Activated naive CD8-positive, alpha-beta T cell treated with anti-CD3 and anti-CD28 coated beads, Interleukin-2, amount 50 U/mL, for 24 hours (primary cell): ENCODE results near the gene KRTAP1-5.

Experiments used
- ATAC-seq: fragments of 150-1000 bp; cut with Tn5 transposase; one replicate; pipeline ENCODE4 v1.10.0; 2021
- DNase-seq: peaks from one replicate; pipeline ENCODE4 v3.0.0; 2021
- H3K27ac Mint-ChIP-seq: one replicate; pipeline ENCODE4 v1.8.0; 2021; ENCODE audit warnings: mild to moderate bottlenecking, mixed read lengths
- H3K27me3 Mint-ChIP-seq: one replicate; pipeline ENCODE4 v1.8.0; 2021; ENCODE audit warnings: mixed read lengths
- H3K36me3 Mint-ChIP-seq: one replicate; pipeline ENCODE4 v1.8.0; 2021; ENCODE audit warnings: low read depth, mixed read lengths
- H3K4me1 Mint-ChIP-seq: one replicate; pipeline ENCODE4 v1.8.0; 2021; ENCODE audit warnings: mixed read lengths
- H3K4me3 Mint-ChIP-seq: one replicate; pipeline ENCODE4 v1.8.0; 2021; ENCODE audit warnings: mild to moderate bottlenecking, moderate library complexity, mixed read lengths
- H3K9me3 Mint-ChIP-seq: one replicate; pipeline ENCODE4 v1.8.0; 2021; ENCODE audit warnings: mixed read lengths

The KRTAP1-5 gene

DNA sequence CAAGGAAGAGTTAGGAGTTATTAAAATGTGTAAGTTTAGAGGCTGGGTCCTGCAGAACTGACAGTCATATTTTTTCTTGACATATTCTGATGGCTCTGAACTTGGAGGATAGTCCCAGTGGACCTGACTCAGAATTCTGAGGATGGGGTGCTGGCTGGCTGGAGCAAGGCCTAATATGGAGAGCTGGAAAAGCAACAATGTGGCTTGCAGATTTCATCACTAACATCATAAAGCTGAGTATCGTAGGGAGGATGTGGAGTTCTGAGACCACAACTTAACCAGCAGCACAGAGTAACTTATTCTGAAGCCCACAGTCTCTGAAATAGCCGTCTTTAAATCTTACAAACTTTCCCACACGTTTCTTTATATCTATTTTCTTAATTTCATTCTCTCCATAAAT lies 2.3 kb downstream of the KRTAP1-5 start:
- H3K27me3 Mint-ChIP-seq, result peaks cover 14% of the 10 kb centered on the region
- no peaks in the 10 kb centered on the region for H3K36me3 Mint-ChIP-seq

DNA sequence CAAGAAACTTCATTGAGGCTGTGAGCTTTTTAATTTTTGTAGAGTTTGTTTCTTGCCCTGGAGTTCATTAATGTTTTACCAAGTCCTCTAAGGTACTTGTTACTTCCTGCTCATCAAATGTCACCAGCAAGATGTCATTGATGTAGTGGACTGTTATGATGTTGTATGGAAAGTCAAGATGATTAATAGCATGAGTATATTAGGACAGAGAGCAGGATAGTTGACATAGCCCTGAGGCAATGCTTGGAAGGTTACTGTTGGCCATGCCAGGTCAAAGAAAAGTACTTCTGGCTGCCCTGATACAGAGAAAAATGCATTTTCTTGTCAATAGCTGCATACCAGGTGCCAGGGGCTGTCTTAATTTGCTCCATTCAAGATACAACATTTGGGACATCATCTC lies 6.7 kb downstream of the KRTAP1-5 start:
- peaks cover 1% of the 10 kb centered on the region for H3K27me3 Mint-ChIP-seq
- no peaks in the 10 kb centered on the region for H3K4me1 Mint-ChIP-seq
- ATAC-seq, result no peak
- H3K4me3 Mint-ChIP-seq, result no peak overlapping the region
- no peak overlapping the region for H3K27ac Mint-ChIP-seq
- no peak for DNase-seq
- H3K9me3 Mint-ChIP-seq, result no peaks in the 10 kb centered on the region
- H3K36me3 Mint-ChIP-seq, result no peaks in the 10 kb centered on the region

More for the DNA sequence above, 2.3 kb downstream of the KRTAP1-5 start:
- H3K4me3 Mint-ChIP-seq, result no peak overlapping the region
- ATAC-seq, result no peak
- no peak overlapping the region for H3K27ac Mint-ChIP-seq
- DNase-seq, result no peak
- no peaks in the 10 kb centered on the region for H3K9me3 Mint-ChIP-seq
- H3K4me1 Mint-ChIP-seq, result no peaks in the 10 kb centered on the region

DNA sequence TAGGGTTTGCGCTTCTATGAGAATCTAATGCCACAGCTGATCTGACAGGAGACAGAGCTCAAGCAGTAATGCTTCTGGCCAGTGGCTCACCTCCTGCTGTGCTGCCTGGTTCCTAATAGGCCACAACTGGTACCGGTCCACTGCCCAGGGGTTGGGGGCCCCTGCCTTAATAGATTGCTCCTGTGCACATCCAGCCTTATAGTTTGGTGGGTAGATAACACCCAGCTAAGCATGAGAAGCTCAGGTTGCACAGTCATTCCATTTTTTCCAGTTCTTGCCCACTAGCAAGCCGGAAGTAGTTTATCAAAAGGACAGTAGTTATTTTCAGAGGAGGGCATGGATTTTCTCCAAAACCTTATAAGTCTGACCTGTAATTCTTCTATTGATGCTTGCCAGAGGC lies 7.6 kb downstream of the KRTAP1-5 start:
- Mint-ChIP-seq H3K4me1 (no peaks in the 10 kb centered on the region), H3K9me3 (no peaks in the 10 kb centered on the region)

DNA sequence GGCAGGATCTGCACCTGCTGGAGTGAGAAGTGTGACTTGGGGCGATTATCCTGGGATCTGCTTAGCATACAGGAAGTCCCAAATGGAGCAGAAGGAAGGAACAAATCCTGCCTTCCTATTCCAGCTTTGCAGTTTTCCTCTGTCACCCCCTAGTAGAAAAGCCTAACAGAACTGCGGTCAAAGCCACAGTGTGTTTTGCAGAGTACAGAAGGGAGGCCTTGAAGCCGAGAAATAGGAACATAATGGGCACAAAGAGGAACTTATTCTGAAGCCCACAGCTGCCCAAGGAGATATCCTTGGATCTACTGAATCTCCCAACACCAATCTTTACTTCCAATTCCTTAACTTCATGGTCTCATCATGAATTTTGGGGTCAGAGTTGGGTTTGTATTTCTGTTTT lies 8.5 kb downstream of the KRTAP1-5 start:
- H3K9me3 Mint-ChIP-seq, result no peaks in the 10 kb centered on the region
- DNase-seq, result no peak
- H3K4me3 Mint-ChIP-seq, result no peak overlapping the region
- ATAC-seq, result no peak
- H3K27me3 Mint-ChIP-seq, result peaks cover 1% of the 10 kb centered on the region
- H3K27ac Mint-ChIP-seq, result no peak overlapping the region
- no peaks in the 10 kb centered on the region for H3K4me1 Mint-ChIP-seq
- no peaks in the 10 kb centered on the region for H3K36me3 Mint-ChIP-seq

More for the DNA sequence above, 7.6 kb downstream of the KRTAP1-5 start:
- H3K4me3 Mint-ChIP-seq, result no peak overlapping the region
- ATAC-seq (no peak), DNase-seq (no peak)
- H3K27ac Mint-ChIP-seq, result no peak overlapping the region
- no peaks in the 10 kb centered on the region for H3K36me3 Mint-ChIP-seq
- H3K27me3 Mint-ChIP-seq, result peaks cover 1% of the 10 kb centered on the region

DNA sequence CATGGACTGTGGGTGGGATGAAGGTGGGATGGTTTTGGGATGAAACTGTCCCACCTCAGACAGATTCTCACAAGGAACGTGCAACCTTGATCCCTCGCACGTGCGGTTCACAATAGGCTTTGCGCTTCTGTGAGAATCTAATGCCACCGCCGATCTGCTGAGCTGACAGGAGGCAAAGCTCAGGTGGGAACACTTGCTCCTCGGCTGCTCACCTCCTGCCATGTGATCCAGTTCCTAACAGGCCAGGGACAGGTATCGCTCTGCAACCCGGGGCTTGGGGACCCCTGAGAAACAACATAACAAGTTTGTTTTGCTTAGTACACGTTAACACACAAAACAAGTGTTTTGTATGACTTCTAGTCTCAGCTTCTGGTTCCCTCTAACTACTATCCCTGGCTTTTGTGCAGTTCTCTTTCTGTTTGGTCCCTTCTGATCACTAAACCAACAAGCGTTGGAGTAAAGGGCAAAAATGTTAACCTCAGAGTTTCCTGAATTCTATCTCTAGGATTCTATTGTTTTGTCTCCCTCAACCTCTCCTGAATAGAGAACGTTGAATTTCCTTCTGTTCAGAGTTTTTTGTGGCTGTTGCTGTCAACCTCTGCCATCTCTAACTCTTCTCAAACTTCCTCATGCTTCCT lies 10.3 kb downstream of the KRTAP1-5 start:
- ATAC-seq, result no peak
- H3K9me3 Mint-ChIP-seq, result no peaks in the 10 kb centered on the region

DNA sequence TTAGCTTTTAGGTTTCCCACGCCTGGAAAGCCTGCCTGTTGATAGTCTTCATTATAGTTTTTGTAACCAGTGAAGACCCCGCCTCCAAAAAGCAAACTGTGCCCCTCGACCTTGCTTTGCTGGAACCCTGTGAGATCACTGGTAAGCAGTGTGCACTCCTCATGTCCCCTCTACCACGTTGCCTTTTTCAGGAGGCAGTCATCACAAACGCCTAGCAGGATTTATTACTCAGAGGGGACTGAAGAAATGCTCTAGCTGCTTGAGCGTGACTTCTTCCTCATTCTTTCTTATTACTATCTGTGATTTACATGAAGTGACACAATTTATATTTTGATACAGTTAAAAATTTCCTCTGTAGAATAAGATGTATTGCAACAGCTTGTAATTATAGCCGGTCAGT lies 11.6 kb downstream of the KRTAP1-5 start:
- Mint-ChIP-seq H3K27ac (no peak overlapping the region), H3K9me3 (no peaks in the 10 kb centered on the region), H3K4me1 (no peaks in the 10 kb centered on the region), H3K36me3 (no peaks in the 10 kb centered on the region), H3K27me3 (no peaks in the 10 kb centered on the region), H3K4me3 (no peak overlapping the region)
- DNase-seq, result no peak
- no peak for ATAC-seq

More for the DNA sequence above, 10.3 kb downstream of the KRTAP1-5 start:
- Mint-ChIP-seq H3K4me3 (no peak overlapping the region), H3K4me1 (no peaks in the 10 kb centered on the region), H3K36me3 (no peaks in the 10 kb centered on the region), H3K27ac (no peak overlapping the region), H3K27me3 (no peaks in the 10 kb centered on the region)
- DNase-seq, result no peak

DNA sequence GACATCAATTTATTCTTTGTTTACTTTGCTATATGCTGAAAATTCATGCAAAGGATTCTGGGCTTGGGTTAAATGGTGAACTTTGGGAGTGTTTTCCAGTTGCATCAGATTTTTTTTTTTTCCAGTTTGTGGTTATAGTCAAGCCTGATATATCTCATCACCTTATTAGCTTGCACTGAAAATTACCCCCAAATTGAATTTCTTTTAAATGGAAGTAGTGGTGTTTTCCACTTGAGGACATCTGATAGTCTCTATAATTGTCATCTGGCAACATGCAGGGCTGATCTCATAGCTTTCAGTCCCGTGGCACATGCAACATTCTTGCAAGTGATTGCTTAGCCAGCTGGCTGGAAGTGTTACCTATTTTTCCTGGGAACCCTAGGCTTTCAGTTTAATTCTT lies 13.4 kb downstream of the KRTAP1-5 start:
- ATAC-seq (no peak), DNase-seq (no peak)
- Mint-ChIP-seq H3K9me3 (no peaks in the 10 kb centered on the region), H3K4me1 (no peaks in the 10 kb centered on the region), H3K27me3 (no peaks in the 10 kb centered on the region), H3K27ac (no peak overlapping the region), H3K36me3 (no peaks in the 10 kb centered on the region), H3K4me3 (no peak overlapping the region)

DNA sequence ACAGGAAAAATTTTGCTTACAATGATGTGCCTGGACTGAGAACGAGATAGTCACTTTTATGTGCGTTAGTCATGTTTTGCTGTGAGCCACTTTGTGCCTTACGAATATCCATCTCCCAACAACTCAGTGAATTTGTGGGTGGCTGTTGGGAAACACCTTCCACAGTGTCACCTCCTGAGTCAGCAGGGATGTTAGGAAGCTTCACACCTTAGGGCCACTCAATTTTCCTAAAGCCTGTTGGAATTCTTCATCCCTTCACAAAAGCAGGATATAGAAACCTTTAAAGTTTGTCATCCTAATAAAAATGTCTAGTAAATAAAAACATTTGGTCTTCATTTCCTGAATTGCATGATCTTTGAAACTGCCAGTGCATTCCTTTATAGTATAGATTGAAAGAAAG lies 13.8 kb downstream of the KRTAP1-5 start:
- DNase-seq (no peak), ATAC-seq (no peak)
- Mint-ChIP-seq H3K36me3 (no peaks in the 10 kb centered on the region), H3K27ac (no peak overlapping the region), H3K9me3 (no peaks in the 10 kb centered on the region), H3K27me3 (no peaks in the 10 kb centered on the region), H3K4me1 (no peaks in the 10 kb centered on the region), H3K4me3 (no peak overlapping the region)

DNA sequence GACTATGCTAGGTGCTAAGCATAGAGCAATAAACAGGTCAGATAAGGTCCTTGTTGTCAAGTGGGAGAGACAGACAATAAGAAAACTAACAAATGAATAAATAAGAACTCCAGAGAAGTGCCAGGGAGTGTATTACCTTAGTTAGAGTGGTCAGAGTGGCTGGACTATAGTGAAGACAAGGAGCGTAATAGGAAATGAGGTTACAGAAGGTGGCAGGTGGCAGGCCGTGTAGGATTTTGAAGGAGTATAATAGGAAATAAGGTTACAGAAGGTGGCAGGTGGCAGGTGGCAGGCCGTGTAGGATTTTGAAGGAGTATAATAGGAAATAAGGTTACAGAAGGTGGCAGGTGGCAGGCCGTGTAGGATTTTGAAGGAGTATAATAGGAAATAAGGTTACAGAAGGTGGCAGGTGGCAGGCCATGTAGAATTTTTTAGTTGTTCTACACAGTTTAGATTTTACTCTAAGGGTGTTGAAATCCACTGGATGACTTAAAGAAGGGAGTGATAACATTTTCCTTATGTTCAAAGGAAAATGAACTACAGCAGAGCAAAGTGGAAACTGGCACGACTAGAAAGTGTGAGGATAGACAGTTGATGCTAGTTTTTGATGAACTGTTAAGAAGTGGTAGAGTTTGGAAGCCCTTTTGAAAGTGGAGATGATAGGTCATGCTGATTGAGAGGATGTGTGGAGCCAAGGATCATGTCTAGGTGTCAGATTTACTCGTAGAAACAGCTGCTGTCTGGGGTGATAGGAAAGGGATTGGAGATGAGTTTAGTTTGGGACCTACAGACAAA lies 14.5 kb downstream of the KRTAP1-5 start:
- Mint-ChIP-seq H3K9me3 (no peaks in the 10 kb centered on the region), H3K4me1 (no peaks in the 10 kb centered on the region), H3K4me3 (no peak overlapping the region), H3K27ac (no peak overlapping the region), H3K36me3 (no peaks in the 10 kb centered on the region), H3K27me3 (no peaks in the 10 kb centered on the region)
- DNase-seq, result no peak
- no peak for ATAC-seq

DNA sequence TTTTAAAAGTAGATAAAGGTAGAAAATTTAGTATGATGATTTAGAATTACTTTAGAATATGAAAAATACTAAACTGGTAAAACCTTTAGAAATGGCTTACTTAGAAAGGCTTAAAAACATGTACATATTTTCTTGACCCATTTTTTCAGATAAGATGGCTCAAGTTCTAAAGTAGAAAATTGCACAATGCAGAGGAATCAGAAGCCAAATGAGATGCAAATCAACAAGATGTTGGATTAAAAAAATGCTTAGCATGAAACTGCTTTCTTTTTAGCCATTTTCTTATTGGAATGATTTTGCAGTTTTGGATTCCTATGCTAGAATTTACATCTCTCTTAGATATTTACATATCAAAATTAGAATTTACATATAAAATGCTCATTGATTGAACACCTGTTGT lies 16.6 kb downstream of the KRTAP1-5 start:
- H3K4me1 Mint-ChIP-seq, result no peaks in the 10 kb centered on the region
- H3K27me3 Mint-ChIP-seq, result no peaks in the 10 kb centered on the region
- H3K9me3 Mint-ChIP-seq, result no peaks in the 10 kb centered on the region
- no peaks in the 10 kb centered on the region for H3K36me3 Mint-ChIP-seq
- H3K27ac Mint-ChIP-seq, result no peak overlapping the region
- no peak for ATAC-seq
- H3K4me3 Mint-ChIP-seq, result no peak overlapping the region
- no peak for DNase-seq

DNA sequence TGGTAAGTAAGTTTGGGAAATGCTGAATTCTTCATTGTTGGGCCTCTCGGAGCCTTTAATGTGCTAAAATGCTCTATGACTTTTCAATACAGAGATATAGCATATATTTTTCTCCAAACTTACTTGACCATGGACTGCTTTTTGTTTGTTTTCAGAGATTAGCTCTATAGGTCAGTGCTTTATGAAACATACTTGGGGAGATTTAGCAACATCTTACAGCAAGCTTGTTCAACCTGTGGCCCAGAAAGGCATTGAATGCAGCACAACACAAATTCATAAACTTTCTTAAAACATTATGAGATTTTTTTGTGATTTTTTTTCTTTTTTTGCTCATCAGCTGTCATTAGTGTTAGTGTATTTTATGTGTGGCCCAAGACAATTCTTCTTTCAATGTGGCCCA lies 17.1 kb downstream of the KRTAP1-5 start:
- ATAC-seq, result no peak
- no peak for DNase-seq
- no peaks in the 10 kb centered on the region for H3K4me1 Mint-ChIP-seq
- no peaks in the 10 kb centered on the region for H3K27me3 Mint-ChIP-seq
- H3K9me3 Mint-ChIP-seq, result no peaks in the 10 kb centered on the region
- no peaks in the 10 kb centered on the region for H3K36me3 Mint-ChIP-seq
- no peak overlapping the region for H3K4me3 Mint-ChIP-seq
- H3K27ac Mint-ChIP-seq, result no peak overlapping the region

DNA sequence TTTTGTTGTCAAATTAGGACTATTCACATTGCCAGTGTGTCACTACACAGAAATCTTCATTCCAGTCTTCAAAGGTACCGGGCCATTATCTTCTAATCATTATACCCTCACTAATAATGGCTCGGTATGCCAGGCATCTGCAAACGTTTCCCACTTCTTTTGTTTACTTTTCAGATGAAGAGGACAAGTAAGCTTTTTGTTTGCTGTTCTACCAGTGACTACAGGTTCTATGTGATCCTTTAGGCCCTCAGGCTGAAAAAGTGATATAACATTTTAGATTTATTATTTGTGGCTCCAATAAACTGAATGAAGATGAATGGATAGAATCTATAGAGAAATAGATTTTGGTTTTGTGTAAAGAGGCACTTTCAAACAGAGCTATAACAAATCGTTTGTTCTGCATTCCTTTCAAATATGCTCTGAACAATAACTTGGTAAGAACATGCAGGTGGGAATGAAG lies 17.7 kb downstream of the KRTAP1-5 start:
- Mint-ChIP-seq H3K36me3 (no peaks in the 10 kb centered on the region), H3K9me3 (no peaks in the 10 kb centered on the region)

DNA sequence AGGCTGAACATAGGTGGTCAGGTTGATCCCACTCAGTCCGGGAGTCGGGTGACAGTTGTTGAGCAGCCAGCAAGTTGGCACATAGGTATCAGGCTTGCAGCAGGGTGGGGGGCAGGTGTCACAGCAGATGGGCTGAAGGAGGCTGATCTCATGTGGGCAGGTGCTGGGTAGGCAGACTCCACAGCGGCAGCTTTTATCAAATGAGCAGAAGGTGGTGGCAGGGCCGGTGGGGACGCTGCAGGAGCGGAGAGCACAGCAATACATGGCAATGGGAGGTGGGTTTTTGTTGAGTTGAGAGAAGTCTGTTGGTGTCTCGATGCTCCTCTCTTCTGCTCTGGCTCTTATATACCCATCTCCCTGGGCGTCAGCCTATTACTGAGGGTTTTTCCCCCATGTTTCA lies 18.2 kb downstream of the KRTAP1-5 start, which contains the start of gene KRTAP3-1:
Gene KRTAP3-1, minus strand, starts transcription at position 318 of the 400 bp plus-strand sequence. Its CDS starts 54 bp downstream, at position 264.
- ATAC-seq, result no peak
- H3K4me3 Mint-ChIP-seq, result no peak within 1 kb of the TSS
- H3K4me1 Mint-ChIP-seq, result no peaks in the 10 kb centered on the region
- no peak for DNase-seq
- no peak within 1 kb of the TSS for H3K27ac Mint-ChIP-seq
- peaks cover 2% of the 10 kb centered on the region for H3K27me3 Mint-ChIP-seq
- H3K9me3 Mint-ChIP-seq, result no peaks in the 10 kb centered on the region
- no peaks in the 10 kb centered on the region for H3K36me3 Mint-ChIP-seq

More for the DNA sequence above, 17.7 kb downstream of the KRTAP1-5 start:
- Mint-ChIP-seq H3K27me3 (no peaks in the 10 kb centered on the region), H3K27ac (no peak overlapping the region), H3K4me1 (no peaks in the 10 kb centered on the region), H3K4me3 (no peak overlapping the region)
- no peak for DNase-seq
- ATAC-seq, result no peak

DNA sequence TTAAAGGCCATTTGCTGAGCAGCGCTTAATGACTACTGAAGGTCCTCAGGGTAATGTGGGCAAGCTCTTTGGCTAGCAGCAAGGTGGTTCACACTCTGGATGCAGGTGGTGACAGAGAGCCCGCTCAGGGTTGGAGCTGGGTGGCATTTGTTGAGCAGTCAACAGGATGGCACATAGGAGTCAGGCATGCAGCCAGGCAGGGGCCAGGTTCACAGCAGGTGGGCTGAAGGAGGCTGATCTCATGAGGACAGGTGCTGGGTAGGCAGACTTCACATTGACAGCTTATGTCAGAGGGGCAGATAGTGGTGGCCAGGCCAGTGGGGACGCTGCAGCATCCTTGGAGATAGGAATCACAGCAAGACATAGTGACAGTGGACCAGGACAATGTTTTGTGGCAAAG lies 22.6 kb downstream of the KRTAP1-5 start:
- H3K4me1 Mint-ChIP-seq, result no peaks in the 10 kb centered on the region
- H3K27me3 Mint-ChIP-seq, result peaks cover 19% of the 10 kb centered on the region
- no peak overlapping the region for H3K4me3 Mint-ChIP-seq
- no peaks in the 10 kb centered on the region for H3K9me3 Mint-ChIP-seq
- no peak overlapping the region for H3K27ac Mint-ChIP-seq
- DNase-seq (no peak), ATAC-seq (no peak)
- H3K36me3 Mint-ChIP-seq, result no peaks in the 10 kb centered on the region

DNA sequence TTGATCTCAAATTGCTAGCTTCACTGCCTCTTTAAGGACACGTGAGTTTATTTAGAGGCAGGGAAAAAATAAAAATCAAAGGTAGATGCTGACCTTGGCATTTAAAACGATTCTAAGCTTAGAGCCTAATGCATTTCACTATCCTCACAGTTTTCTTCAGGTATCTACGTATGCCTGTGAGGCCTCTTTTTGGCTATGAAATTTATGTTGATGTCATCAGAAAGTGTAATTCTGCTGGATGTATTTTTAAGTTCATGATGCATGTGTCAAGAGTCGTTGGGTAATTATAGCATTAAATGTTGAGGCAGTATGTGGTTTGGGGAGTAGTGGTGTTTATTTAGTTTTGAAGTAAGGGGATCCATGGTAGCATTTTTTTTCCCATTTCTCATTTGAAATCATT lies 23.1 kb downstream of the KRTAP1-5 start:
- ATAC-seq, result no peak
- Mint-ChIP-seq H3K27ac (no peak overlapping the region), H3K9me3 (no peaks in the 10 kb centered on the region), H3K4me3 (no peak overlapping the region), H3K36me3 (no peaks in the 10 kb centered on the region), H3K4me1 (no peaks in the 10 kb centered on the region), H3K27me3 (peaks cover 20% of the 10 kb centered on the region)
- DNase-seq, result no peak
